Liver (tissue), 9 donors: ENCODE data around the gene ARRDC5. TPM values are rescaled to one million over a fixed set of nuclear protein-coding genes. Genes with fewer than 3 reads are reported as not detected.

ENCODE experiments used
- DNase-seq: peaks from one replicate; pipeline ENCODE4 v3.0.0-alpha.2; 2017; ENCODE audit warnings: low spot score
- H3K27ac ChIP-seq, 2 donors: one replicate each; pipeline ENCODE4 v1.7.0; 2013; ENCODE audit warnings: inconsistent platforms in 2 of 2, low read length in 2 of 2, control low read depth in 1 of 2, low read depth in 1 of 2, mild to moderate bottlenecking in 1 of 2
- H3K27me3 ChIP-seq, 4 donors: one replicate each; pipeline versions ENCODE4 v1.6.1 to v1.7.0; 2013; ENCODE audit warnings: low read length in 3 of 4, inconsistent platforms in 1 of 4, mild to moderate bottlenecking in 1 of 4, moderate library complexity in 1 of 4; ENCODE audit not compliant: control insufficient read depth in 4 of 4, insufficient read depth in 4 of 4
- H3K36me3 ChIP-seq, 4 donors: one replicate each; pipeline versions ENCODE4 v1.6.1 to v1.7.0; 2013; ENCODE audit warnings: low read length in 3 of 4, mild to moderate bottlenecking in 3 of 4, low read depth in 1 of 4, moderate library complexity in 1 of 4; ENCODE audit not compliant: control insufficient read depth in 4 of 4, insufficient read depth in 3 of 4
- H3K4me1 ChIP-seq, 4 donors: one replicate each; pipeline versions ENCODE4 v1.6.1 to v1.7.0; 2013; ENCODE audit warnings: low read length in 3 of 4, mild to moderate bottlenecking in 3 of 4, moderate library complexity in 1 of 4; ENCODE audit not compliant: control insufficient read depth in 4 of 4, insufficient read depth in 4 of 4
- H3K4me3 ChIP-seq, 3 donors: one replicate each; pipeline versions ENCODE4 v1.6.1 to v1.7.0; 2013; ENCODE audit warnings: low read length in 3 of 3, control low read depth in 1 of 3, low read depth in 1 of 3, mild to moderate bottlenecking in 1 of 3
- H3K9ac ChIP-seq, 2 donors: one replicate each; pipeline ENCODE4 v1.7.0; 2013; ENCODE audit warnings: low read length in 2 of 2, mild to moderate bottlenecking in 2 of 2, moderate library complexity in 2 of 2, control low read depth in 1 of 2, low read depth in 1 of 2
- H3K9me3 ChIP-seq, 4 donors: one replicate each; pipeline versions ENCODE4 v1.6.1 to v1.7.0; 2013; ENCODE audit warnings: low read length in 3 of 4; ENCODE audit not compliant: control insufficient read depth in 4 of 4
- EGR1 ChIP-seq, 2 donors: IDR thresholded peaks; 2 replicates each; pipeline ENCODE4 v1.6.1; 2016 to 2018; ENCODE audit warnings: antibody characterized with exemption in 2 of 2, low read depth in 2 of 2
- FOXA1 ChIP-seq: IDR thresholded peaks from 2 replicates; pipeline ENCODE4 v1.6.1; 2016; ENCODE audit warnings: antibody characterized with exemption
- FOXA2 ChIP-seq: IDR thresholded peaks from 2 replicates; pipeline ENCODE4 v1.6.1; 2016; ENCODE audit warnings: antibody characterized with exemption
- GABPA ChIP-seq, 2 donors: IDR thresholded peaks in 1 of 2; conservative IDR thresholded peaks in 1 of 2; 2 replicates each; pipeline ENCODE4 v1.6.1; 2016; ENCODE audit warnings: antibody characterized with exemption in 2 of 2, mild to moderate bottlenecking in 1 of 2, moderate library complexity in 1 of 2
- HNF4G ChIP-seq: IDR thresholded peaks from 2 replicates; pipeline ENCODE4 v1.6.1; 2016; ENCODE audit warnings: antibody characterized with exemption
- JUND ChIP-seq, 2 donors: IDR thresholded peaks; 2 replicates each; pipeline ENCODE4 v1.6.1; 2016; ENCODE audit warnings: antibody characterized with exemption in 2 of 2
- RAD21 ChIP-seq, 2 donors: IDR thresholded peaks; 2 replicates each; pipeline ENCODE4 v1.6.1; 2016; ENCODE audit warnings: antibody characterized with exemption in 2 of 2, mild to moderate bottlenecking in 2 of 2
- RXRA ChIP-seq, 2 donors: IDR thresholded peaks; 2 replicates each; pipeline ENCODE4 v1.6.1; 2017 to 2018; ENCODE audit warnings: antibody characterized with exemption in 2 of 2, mild to moderate bottlenecking in 1 of 2
- SP1 ChIP-seq: IDR thresholded peaks from 2 replicates; pipeline ENCODE4 v1.6.1; 2018; ENCODE audit warnings: antibody characterized with exemption, mild to moderate bottlenecking
- TAF1 ChIP-seq: conservative IDR thresholded peaks from 2 replicates; pipeline ENCODE4 v1.6.1; 2016; ENCODE audit warnings: antibody characterized with exemption, mild to moderate bottlenecking
- YY1 ChIP-seq: IDR thresholded peaks from 2 replicates; pipeline ENCODE4 v1.6.1; 2016; ENCODE audit warnings: antibody characterized with exemption, mild to moderate bottlenecking
- WGBS: extraction: QIAGEN DNeasy Blood & Tissue Kit; methylation state at CpG from one replicate; pipeline ENCODE4 v1.1.7; 2013; 5-methylcytosine and 5-hydroxymethylcytosine counted together
- polyA plus RNA-seq, 2 donors: library from polyadenylated mRNA; stranded (reverse) in 1 of 2; unstranded in 1 of 2; fragments of 200-250 nt in 1 of 2; fragments of >200 nt in 1 of 2; fragmentation: Nextera tagmentation in 1 of 2; extraction: Ambion mirVana in 1 of 2; gene quantifications; one replicate each; pipeline versions ENCODE4 v1.2.1 to v1.2.3, GENCODE V29; 2013 to 2015
- total RNA-seq, 2 donors: library from RNA; depleted of rRNA; stranded (reverse); fragments of >200 nt; gene quantifications; one replicate each; pipeline ENCODE4 v1.2.3, GENCODE V29; 2014
- TF ChIP-seq, protein P1 (sequence below): IDR thresholded peaks from 2 replicates; pipeline ENCODE4 v1.6.1; 2016; ENCODE audit warnings: antibody characterized with exemption, mild to moderate bottlenecking
- TF ChIP-seq, protein P2 (sequence below): IDR thresholded peaks from 2 replicates; pipeline ENCODE4 v1.6.1; 2016; ENCODE audit warnings: antibody characterized with exemption
- TF ChIP-seq, protein P3 (sequence below): fragments of 150-350 bp; IDR thresholded peaks from 2 replicates; pipeline ENCODE4 v1.5.1; 2017; ENCODE audit warnings: improper control_type of control experiment, low read depth, low read length; ENCODE audit not compliant: missing input control
- TF ChIP-seq, protein P4 (sequence below): IDR thresholded peaks from 2 replicates; pipeline ENCODE4 v1.6.1; 2016; ENCODE audit warnings: antibody characterized with exemption
- TF ChIP-seq, protein P5 (sequence below): IDR thresholded peaks from 2 replicates; pipeline ENCODE4 v1.6.1; 2016; ENCODE audit warnings: antibody characterized with exemption
- donor health status: healthy.
- donor health status: healthy.
- donor health status: healthy.
- donor health status: healthy.
- donor health status: healthy.

ARRDC5 gene
- total RNA-seq = under 1 TPM; 0.05 to 0.25 TPM
- polyA plus RNA-seq = not detected

DNA sequence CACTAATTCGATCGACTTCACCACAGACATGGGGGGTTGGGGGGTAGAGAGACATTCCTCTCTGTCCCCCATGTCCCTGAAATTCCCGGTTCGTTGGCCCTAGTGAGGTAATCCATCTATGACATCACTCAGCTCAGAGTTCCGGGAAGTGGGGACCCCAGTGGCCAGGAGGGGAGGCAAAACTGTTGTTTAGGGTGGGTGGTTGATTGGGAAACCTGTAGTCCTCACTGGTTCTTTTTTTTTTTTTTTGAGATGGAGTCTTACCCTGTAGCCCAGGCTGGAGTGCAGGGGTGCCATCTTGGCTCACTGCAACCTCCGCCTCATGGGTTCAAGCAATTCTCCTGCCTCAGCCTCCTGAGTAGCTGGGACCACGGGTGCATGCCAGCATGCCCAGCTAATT is at the start of gene ARRDC5:
TSS of gene ARRDC5 (minus strand) at position 101 of the 400 bp plus-strand sequence. CDS start at position 30, 71 bp downstream.
- WGBS = 79% methylated on average over 7 of the region's 7 CpGs
- no peaks in the 10 kb centered on the region for H3K9me3 ChIP-seq
- no peak within 1 kb of the TSS for H3K4me3 ChIP-seq
- H3K9ac ChIP-seq = no peak within 1 kb of the TSS
- DNase-seq = no peak
- TF ChIP-seq HNF4G = no peak
- TF ChIP-seq RAD21 (IDR thresholded peaks at IDR 0.05) = no peak
- TF ChIP-seq SP1 = no peak
- TF ChIP-seq FOXA1 = no peak
- TF ChIP-seq, protein P1, sequence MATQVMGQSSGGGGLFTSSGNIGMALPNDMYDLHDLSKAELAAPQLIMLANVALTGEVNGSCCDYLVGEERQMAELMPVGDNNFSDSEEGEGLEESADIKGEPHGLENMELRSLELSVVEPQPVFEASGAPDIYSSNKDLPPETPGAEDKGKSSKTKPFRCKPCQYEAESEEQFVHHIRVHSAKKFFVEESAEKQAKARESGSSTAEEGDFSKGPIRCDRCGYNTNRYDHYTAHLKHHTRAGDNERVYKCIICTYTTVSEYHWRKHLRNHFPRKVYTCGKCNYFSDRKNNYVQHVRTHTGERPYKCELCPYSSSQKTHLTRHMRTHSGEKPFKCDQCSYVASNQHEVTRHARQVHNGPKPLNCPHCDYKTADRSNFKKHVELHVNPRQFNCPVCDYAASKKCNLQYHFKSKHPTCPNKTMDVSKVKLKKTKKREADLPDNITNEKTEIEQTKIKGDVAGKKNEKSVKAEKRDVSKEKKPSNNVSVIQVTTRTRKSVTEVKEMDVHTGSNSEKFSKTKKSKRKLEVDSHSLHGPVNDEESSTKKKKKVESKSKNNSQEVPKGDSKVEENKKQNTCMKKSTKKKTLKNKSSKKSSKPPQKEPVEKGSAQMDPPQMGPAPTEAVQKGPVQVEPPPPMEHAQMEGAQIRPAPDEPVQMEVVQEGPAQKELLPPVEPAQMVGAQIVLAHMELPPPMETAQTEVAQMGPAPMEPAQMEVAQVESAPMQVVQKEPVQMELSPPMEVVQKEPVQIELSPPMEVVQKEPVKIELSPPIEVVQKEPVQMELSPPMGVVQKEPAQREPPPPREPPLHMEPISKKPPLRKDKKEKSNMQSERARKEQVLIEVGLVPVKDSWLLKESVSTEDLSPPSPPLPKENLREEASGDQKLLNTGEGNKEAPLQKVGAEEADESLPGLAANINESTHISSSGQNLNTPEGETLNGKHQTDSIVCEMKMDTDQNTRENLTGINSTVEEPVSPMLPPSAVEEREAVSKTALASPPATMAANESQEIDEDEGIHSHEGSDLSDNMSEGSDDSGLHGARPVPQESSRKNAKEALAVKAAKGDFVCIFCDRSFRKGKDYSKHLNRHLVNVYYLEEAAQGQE = no peak
- TF ChIP-seq, protein P2, sequence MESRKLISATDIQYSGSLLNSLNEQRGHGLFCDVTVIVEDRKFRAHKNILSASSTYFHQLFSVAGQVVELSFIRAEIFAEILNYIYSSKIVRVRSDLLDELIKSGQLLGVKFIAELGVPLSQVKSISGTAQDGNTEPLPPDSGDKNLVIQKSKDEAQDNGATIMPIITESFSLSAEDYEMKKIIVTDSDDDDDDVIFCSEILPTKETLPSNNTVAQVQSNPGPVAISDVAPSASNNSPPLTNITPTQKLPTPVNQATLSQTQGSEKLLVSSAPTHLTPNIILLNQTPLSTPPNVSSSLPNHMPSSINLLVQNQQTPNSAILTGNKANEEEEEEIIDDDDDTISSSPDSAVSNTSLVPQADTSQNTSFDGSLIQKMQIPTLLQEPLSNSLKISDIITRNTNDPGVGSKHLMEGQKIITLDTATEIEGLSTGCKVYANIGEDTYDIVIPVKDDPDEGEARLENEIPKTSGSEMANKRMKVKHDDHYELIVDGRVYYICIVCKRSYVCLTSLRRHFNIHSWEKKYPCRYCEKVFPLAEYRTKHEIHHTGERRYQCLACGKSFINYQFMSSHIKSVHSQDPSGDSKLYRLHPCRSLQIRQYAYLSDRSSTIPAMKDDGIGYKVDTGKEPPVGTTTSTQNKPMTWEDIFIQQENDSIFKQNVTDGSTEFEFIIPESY = no peak
- TF ChIP-seq, protein P3, sequence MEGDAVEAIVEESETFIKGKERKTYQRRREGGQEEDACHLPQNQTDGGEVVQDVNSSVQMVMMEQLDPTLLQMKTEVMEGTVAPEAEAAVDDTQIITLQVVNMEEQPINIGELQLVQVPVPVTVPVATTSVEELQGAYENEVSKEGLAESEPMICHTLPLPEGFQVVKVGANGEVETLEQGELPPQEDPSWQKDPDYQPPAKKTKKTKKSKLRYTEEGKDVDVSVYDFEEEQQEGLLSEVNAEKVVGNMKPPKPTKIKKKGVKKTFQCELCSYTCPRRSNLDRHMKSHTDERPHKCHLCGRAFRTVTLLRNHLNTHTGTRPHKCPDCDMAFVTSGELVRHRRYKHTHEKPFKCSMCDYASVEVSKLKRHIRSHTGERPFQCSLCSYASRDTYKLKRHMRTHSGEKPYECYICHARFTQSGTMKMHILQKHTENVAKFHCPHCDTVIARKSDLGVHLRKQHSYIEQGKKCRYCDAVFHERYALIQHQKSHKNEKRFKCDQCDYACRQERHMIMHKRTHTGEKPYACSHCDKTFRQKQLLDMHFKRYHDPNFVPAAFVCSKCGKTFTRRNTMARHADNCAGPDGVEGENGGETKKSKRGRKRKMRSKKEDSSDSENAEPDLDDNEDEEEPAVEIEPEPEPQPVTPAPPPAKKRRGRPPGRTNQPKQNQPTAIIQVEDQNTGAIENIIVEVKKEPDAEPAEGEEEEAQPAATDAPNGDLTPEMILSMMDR = no peak
- no peak for TF ChIP-seq EGR1 (IDR thresholded peaks at IDR 0.05; ENCODE audit: low read depth in 2 of 2)
- no peak for TF ChIP-seq GABPA (IDR thresholded peaks at IDR 0.05 in 1 of 2, conservative IDR thresholded peaks at IDR 0.05 in 1 of 2)
- no peak for TF ChIP-seq TAF1
- TF ChIP-seq YY1 = no peak
- no peaks in the 10 kb centered on the region for H3K27me3 ChIP-seq
- no peaks in the 10 kb centered on the region for H3K36me3 ChIP-seq
- H3K27ac ChIP-seq = no peak within 1 kb of the TSS
- peaks cover 0 to 4% (median 0%) of the 10 kb centered on the region in 4 donors for H3K4me1 ChIP-seq

DNA sequence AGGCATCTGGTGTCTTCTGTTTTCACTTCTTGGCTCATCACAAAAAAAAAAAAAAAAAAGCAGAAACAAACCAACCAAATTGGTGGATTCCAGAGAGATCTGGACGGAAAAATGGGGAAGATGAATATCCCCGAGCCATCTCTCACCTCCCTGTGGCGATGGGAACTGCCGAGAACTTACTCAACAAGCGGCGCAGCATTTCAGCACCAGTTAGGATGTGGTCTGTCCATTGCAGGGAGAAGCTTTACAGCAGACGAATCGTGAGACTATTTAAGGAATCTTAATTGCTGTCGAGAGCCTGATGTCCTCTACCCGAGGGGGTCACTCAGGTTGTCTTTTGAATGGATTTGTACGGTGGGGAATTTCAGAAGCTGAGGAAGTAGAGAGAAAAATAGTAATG is 49.0 kb upstream of the ARRDC5 start:
- no peak overlapping the region for H3K27ac ChIP-seq
- H3K36me3 ChIP-seq = no peaks in the 10 kb centered on the region
- H3K27me3 ChIP-seq = no peaks in the 10 kb centered on the region
- no peak overlapping the region for H3K4me3 ChIP-seq
- TF ChIP-seq, protein P4, sequence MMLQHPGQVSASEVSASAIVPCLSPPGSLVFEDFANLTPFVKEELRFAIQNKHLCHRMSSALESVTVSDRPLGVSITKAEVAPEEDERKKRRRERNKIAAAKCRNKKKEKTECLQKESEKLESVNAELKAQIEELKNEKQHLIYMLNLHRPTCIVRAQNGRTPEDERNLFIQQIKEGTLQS = no peak
- no peak for TF ChIP-seq SP1
- no peak for TF ChIP-seq JUND (IDR thresholded peaks at IDR 0.05)
- TF ChIP-seq, protein P5, sequence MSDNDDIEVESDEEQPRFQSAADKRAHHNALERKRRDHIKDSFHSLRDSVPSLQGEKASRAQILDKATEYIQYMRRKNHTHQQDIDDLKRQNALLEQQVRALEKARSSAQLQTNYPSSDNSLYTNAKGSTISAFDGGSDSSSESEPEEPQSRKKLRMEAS = no peak
- no peak for TF ChIP-seq TAF1
- TF ChIP-seq, protein P1 = no peak
- TF ChIP-seq RXRA (IDR thresholded peaks at IDR 0.05) = no peak
- no peak for TF ChIP-seq FOXA1
- no peak for TF ChIP-seq RAD21 (IDR thresholded peaks at IDR 0.05)
- TF ChIP-seq YY1 = no peak
- TF ChIP-seq FOXA2 = no peak
- TF ChIP-seq HNF4G = no peak
- TF ChIP-seq, protein P2 = no peak
- TF ChIP-seq EGR1 (IDR thresholded peaks at IDR 0.05; ENCODE audit: low read depth in 2 of 2) = no peak
- H3K9me3 ChIP-seq = no peaks in the 10 kb centered on the region
- 88% methylated on average over 11 of the region's 11 CpGs for WGBS
- DNase-seq = no peak
- H3K9ac ChIP-seq = no peak overlapping the region
- no peaks in the 10 kb centered on the region for H3K4me1 ChIP-seq
